ENCODE results near the gene IFNA14.
A peak's percentile ranks its signal among the peaks of the same experiment; 100 is the strongest.
"Not testable (repeated sequence)": the region's sequence is repeated elsewhere in the genome, so short reads cannot be mapped to it uniquely, and the experiment has no call there.

The IFNA14 gene

GRCh38 chr9:21239911-21240310, at the start of gene IFNA14:
TSS of gene IFNA14 (minus strand) at chr9:21240005. CDS start at chr9:21239935, 70 bp downstream.
- DNase-seq: no peak

GRCh38 chr9:21287280-21287679, 47.5 kb upstream of the IFNA14 start:
- no peak for DNase-seq

GRCh38 chr9:21286659-21287058, 46.9 kb upstream of the IFNA14 start:
- DNase-seq: no peak

GRCh38 chr9:21286099-21286498, 46.3 kb upstream of the IFNA14 start:
- no peak for DNase-seq

GRCh38 chr9:21281275-21281674, 41.5 kb upstream of the IFNA14 start:
- DNase-seq: no peak

- no peak for DNase-seq
Measured at GRCh38 chr9:21268347-21268657, 28.5 kb upstream of the IFNA14 start.

GRCh38 chr9:21267485-21268346, 27.9 kb upstream of the IFNA14 start:
- no peak for DNase-seq

GRCh38 chr9:21266733-21267484, 27.1 kb upstream of the IFNA14 start:
- DNase-seq: no peak

- DNase-seq: peak; percentile 3
Measured at GRCh38 chr9:21265421-21266189, 25.8 kb upstream of the IFNA14 start.

GRCh38 chr9:21255538-21256212, 15.9 kb upstream of the IFNA14 start:
- DNase-seq: no peak

- DNase-seq: peak; percentile 76
Measured at GRCh38 chr9:21252721-21253547, 13.1 kb upstream of the IFNA14 start.

- no peak for DNase-seq
Measured at GRCh38 chr9:21251638-21252037, 11.8 kb upstream of the IFNA14 start.

GRCh38 chr9:21251190-21251589, 11.4 kb upstream of the IFNA14 start:
- DNase-seq: peak; percentile 4

- DNase-seq: no peak
Measured at GRCh38 chr9:21244836-21245235, 5.0 kb upstream of the IFNA14 start.

GRCh38 chr9:21236360-21236714, 3.5 kb downstream of the IFNA14 start:
- DNase-seq: peak; percentile 1

- peak; percentile 68 for DNase-seq
Measured at GRCh38 chr9:21235468-21236359, 4.1 kb downstream of the IFNA14 start.

GRCh38 chr9:21234153-21234687, 5.6 kb downstream of the IFNA14 start:
- no peak for DNase-seq

- DNase-seq: no peak
Measured at GRCh38 chr9:21233258-21233657, 6.5 kb downstream of the IFNA14 start.

- no peak for DNase-seq
Measured at GRCh38 chr9:21228122-21228521, 11.7 kb downstream of the IFNA14 start, which contains the start of gene IFNA17. TSS of gene IFNA17 (minus strand) at chr9:21228222. CDS start at chr9:21228173, 49 bp downstream.

GRCh38 chr9:21217211-21217610, 22.6 kb downstream of the IFNA14 start, which contains the start of gene IFNA16:
TSS of gene IFNA16 (minus strand) at chr9:21217311. CDS start at chr9:21217305, 6 bp downstream.
- not testable (repeated sequence) for DNase-seq

Measured in DMS53 (cell line).